Spleen (tissue), 7 donors: Measurements from ENCODE around the gene OR2B2.

Source experiments
- CTCF ChIP-seq, 11 experiments: fragments of 200-600 bp in 7 of 11; fragments of 450-650 bp in 4 of 11; sonication (generic) in 4 of 11; IDR thresholded peaks in 8 of 11; conservative IDR thresholded peaks in 3 of 11; 1 replicate in 7 of 11; 2 replicates in 4 of 11; pipeline versions ENCODE4 v1.4.0 to v1.8.0; 2016 to 2021; ENCODE audit warnings: antibody characterized with exemption in 11 of 11, inconsistent platforms in 4 of 11, mild to moderate bottlenecking in 1 of 11
- POLR2AphosphoS5 ChIP-seq, 3 donors: sonication (generic); formaldehyde crosslinking; IDR thresholded peaks; one replicate each; pipeline ENCODE4 v1.5.1; 2017; ENCODE audit warnings: antibody characterized with exemption in 3 of 3
- donor health status: DM: no; HTN: no; CAD: no; lungs with moderate emphysema.
- donor health status: DM: no; HTN: no; CAD: no.
- donor health status: DM: no; HTN: no; CAD: no.

GRCh38 chr6:27891320-27891875 lies 20.8 kb downstream of the OR2B2 start:
- no peak for TF ChIP-seq CTCF (IDR thresholded peaks at IDR 0.05 in 8 of 11, conservative IDR thresholded peaks at IDR 0.05 in 3 of 11)
- TF ChIP-seq POLR2AphosphoS5 (IDR thresholded peaks at IDR 0.05), result no peak
